Measurements from ENCODE around the gene PELI2.

GRCh38 chr14:56073799-56074198 lies 44.4 kb upstream of the PELI2 start:
- no peak for TF ChIP-seq CTCF (IDR thresholded peaks at IDR 0.05)
- no peak for TF ChIP-seq POLR2A (IDR thresholded peaks at IDR 0.05)
